ENCODE results near the gene ELOF1.
A peak's percentile ranks its signal among the peaks of the same experiment; 100 is the strongest.

ELOF1 gene

DNA sequence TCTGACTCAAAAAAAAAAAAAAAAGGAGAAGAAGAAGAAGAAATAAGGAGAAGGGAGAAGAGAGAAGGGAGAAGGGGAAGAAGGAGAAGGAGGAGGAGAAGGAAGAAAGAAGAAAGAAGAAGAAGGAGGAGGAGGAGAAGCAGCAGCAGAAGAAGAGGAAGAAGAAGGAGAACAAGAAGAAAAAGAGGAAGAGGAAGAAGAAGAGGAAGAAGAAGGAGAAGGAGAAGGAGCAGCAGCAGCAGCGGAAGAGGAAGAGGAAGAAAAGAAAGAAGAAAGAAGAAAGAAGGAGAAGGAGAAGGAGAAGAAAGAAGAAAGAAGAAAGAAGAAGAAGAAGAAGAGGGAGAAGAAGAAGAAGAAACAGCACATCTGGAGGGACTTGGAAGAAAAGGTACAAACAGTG is 24.5 kb downstream of the ELOF1 start:
- TF ChIP-seq, protein P1, sequence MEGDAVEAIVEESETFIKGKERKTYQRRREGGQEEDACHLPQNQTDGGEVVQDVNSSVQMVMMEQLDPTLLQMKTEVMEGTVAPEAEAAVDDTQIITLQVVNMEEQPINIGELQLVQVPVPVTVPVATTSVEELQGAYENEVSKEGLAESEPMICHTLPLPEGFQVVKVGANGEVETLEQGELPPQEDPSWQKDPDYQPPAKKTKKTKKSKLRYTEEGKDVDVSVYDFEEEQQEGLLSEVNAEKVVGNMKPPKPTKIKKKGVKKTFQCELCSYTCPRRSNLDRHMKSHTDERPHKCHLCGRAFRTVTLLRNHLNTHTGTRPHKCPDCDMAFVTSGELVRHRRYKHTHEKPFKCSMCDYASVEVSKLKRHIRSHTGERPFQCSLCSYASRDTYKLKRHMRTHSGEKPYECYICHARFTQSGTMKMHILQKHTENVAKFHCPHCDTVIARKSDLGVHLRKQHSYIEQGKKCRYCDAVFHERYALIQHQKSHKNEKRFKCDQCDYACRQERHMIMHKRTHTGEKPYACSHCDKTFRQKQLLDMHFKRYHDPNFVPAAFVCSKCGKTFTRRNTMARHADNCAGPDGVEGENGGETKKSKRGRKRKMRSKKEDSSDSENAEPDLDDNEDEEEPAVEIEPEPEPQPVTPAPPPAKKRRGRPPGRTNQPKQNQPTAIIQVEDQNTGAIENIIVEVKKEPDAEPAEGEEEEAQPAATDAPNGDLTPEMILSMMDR (IDR thresholded peaks at IDR 0.05; ENCODE audit: low read depth, low read length, missing control alignments), result no peak
- no peak overlapping the region for H3K4me3 ChIP-seq (replicated peaks; ENCODE audit: low read depth, low read length)
- no peak for DNase-seq (ENCODE audit: extremely low read depth, low read depth)

DNA sequence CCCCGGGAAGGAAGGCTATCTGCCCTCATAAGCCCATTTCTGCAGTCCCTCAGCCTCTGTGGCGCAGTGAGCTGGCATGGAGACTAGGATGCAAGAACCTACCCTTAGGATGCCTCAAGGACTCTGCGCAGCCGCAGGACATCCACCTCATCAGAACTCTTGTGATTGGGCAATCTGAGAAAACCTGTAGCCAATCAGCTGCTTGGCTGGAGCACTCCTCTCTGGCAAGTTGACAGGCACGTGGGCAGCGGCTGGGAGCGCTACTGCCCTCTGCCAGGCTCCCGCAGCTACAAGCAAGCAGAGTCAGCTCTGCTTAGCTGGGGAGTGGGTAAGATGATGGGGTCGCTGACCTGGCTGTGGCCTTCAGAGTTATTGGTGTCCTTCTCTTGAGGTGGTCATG is 28.6 kb downstream of the ELOF1 start:
- no peak overlapping the region for H3K4me3 ChIP-seq (replicated peaks; ENCODE audit: low read depth, low read length)
- peak; percentile 69 for DNase-seq (ENCODE audit: extremely low read depth, low read depth)
- TF ChIP-seq, protein P1 (IDR thresholded peaks at IDR 0.05; ENCODE audit: low read depth, low read length, missing control alignments), result peak; percentile 21

DNA sequence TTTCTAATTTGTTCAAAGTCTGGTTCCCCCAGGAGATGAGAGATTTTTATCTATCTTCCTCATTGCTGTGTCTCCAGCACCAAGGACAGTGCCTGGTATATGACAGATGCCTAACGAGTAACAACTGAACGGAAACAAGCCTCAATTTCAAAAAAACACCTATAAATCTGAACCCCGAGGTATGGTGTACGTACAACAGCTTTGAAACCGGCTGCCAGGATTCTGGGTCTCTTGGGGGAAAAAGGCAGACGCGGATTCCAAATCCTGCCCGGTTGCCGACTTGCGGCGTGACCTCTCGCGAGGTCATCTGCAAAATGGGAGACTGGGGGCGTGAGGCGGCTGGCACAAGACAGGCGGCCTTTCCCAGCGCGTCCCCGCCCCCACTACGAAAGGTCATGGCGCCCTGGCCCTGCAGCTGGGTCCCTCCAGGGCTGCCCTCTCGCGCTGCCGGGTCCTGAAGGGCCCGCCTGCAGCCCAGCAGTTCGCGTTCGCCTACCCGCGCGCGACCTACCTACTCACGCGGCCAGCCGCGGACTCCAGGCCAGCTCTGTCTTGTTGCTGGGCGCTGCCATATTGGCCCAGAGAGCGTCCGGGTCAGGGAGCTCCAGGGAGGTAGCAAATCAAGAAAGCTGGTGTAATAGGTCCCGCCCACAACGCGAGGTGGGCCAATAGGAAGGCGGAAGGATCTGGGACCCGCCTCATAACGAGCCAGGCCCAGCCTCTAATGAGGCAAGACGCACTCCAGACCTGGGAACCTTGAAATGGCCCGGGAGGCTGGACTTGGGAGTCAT is 30.3 kb downstream of the ELOF1 start, which contains the start of gene ECSIT:
TSS of gene ECSIT (minus strand) at position 584 of the 791 bp plus-strand sequence. CDS start 9,964 bp downstream, outside the sequence.
- peak within 1 kb of the TSS; percentile 71 for H3K4me3 ChIP-seq (replicated peaks; ENCODE audit: low read depth, low read length)
- TF ChIP-seq, protein P1 (IDR thresholded peaks at IDR 0.05; ENCODE audit: low read depth, low read length, missing control alignments), result no peak
- peak; percentile 93 for DNase-seq (ENCODE audit: extremely low read depth, low read depth)

DNA sequence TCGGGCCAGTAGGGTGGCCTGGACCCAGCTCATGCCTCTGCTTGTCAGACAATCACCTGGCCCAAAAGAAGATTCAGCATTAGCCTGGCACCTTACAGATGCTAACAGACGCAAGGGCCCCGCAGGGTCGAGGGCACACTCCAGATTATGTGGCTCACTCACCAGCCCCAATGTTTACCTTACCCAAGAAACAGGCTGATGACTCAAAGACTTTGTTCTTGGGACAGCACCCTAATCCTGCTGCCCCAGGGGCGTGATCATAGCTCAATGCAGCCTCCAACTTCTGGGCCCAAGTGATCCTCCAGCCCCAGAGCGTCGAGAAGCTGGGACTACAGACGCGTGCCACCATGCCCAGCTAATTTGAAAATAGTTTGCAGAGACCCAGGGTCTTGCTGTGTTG is 39.9 kb downstream of the ELOF1 start:
- no peak for DNase-seq (ENCODE audit: extremely low read depth, low read depth)
- TF ChIP-seq, protein P1 (IDR thresholded peaks at IDR 0.05; ENCODE audit: low read depth, low read length, missing control alignments), result no peak
- H3K4me3 ChIP-seq (replicated peaks; ENCODE audit: low read depth, low read length), result no peak overlapping the region

DNA sequence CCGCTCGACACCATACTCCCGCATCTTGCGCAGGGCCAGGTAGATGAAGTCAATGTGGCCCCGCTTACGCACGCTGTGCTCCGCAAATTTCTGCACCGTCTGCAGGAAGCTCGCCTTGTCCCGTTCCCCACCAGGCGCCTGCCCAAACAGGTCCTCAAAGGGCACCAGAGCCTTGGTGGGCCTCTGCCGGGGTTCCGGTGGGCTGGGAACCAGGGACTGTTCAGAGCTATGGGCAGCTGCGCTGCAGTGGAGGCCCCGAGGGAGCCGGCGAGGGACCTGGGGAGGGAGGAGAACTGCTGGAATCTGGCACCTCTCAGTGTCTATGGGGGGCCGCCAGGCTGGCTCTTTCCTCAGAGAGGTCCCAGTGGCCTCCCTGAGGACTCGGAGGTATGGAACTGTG is 45.1 kb downstream of the ELOF1 start:
- no peak for DNase-seq (ENCODE audit: extremely low read depth, low read depth)
- H3K4me3 ChIP-seq (replicated peaks; ENCODE audit: low read depth, low read length), result no peak overlapping the region
- TF ChIP-seq, protein P1 (IDR thresholded peaks at IDR 0.05; ENCODE audit: low read depth, low read length, missing control alignments), result no peak

DNA sequence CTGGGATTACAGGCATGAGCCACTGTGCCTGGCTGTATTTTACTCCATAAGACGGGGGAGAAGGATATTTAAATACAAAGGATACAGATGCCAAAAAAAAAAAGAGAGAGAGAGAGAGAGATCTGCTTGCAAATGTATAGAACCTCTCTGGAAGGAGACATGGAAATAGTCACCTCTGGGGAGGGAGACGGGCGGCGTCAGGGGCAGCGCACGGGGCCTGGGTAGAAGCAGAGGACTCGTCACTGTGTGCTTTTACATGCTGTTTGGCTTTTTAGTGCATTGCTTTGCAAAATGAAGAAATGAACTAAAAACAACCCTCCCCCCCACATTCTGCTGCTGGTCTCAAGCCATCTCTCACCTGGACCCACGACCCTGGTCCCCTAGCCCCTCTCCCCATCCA is 48.6 kb downstream of the ELOF1 start:
- TF ChIP-seq, protein P1 (IDR thresholded peaks at IDR 0.05; ENCODE audit: low read depth, low read length, missing control alignments), result no peak
- DNase-seq (ENCODE audit: extremely low read depth, low read depth), result no peak
- no peak overlapping the region for H3K4me3 ChIP-seq (replicated peaks; ENCODE audit: low read depth, low read length)
